ENCODE measurements around the gene PDGFRA.
"Not testable (repeated sequence)": the region's sequence is repeated elsewhere in the genome, so short reads cannot be mapped to it uniquely, and the experiment has no call there.

PDGFRA gene

DNA sequence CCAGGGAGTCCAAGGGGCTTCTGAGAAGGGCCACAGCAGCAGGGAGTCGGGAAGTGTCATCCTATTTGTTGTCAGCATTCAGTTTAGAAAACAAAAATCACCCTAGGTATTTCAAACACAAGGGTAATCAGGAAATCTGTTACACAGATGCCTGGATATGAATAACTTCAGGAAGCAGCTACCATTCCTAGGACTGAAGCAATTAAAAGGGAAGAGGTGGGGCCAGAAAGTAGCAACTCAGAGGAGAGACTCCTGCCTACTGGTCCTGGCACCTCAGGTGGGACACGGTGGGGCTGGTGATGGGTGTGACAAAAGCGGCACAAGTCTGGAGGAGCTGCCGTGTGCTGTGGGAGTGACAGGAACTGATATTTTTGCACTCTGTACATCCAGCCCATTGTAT is 107.9 kb downstream of the PDGFRA start:
- H2AFZ ChIP-seq: no peak overlapping the region
- no peak overlapping the region for H3K27ac ChIP-seq
- no peak overlapping the region for H3K4me3 ChIP-seq (ENCODE audit: low read depth, low read length)
- no peaks in the 10 kb centered on the region for H3K36me3 ChIP-seq (ENCODE audit: control insufficient read depth, insufficient read depth, low read length)
- no peak overlapping the region for H3K4me2 ChIP-seq (ENCODE audit: low read length)
- no peaks in the 10 kb centered on the region for H3K79me2 ChIP-seq
- no peaks in the 10 kb centered on the region for H3K4me1 ChIP-seq
- H3K9me3 ChIP-seq (ENCODE audit: control insufficient read depth, low read length): no peaks in the 10 kb centered on the region
- H3K9ac ChIP-seq: no peak overlapping the region
- H3K27me3 ChIP-seq (ENCODE audit: control insufficient read depth, insufficient read depth, low read length): no peaks in the 10 kb centered on the region
- no peak for TF ChIP-seq CTCF (IDR thresholded peaks at IDR 0.05)

- H3K4me2 ChIP-seq (ENCODE audit: low read length); H3K79me2 ChIP-seq; H3K36me3 ChIP-seq (ENCODE audit: control insufficient read depth, insufficient read depth, low read length); H3K4me1 ChIP-seq; H3K4me3 ChIP-seq (ENCODE audit: low read depth, low read length); H3K9me3 ChIP-seq (ENCODE audit: control insufficient read depth, low read length); H3K9ac ChIP-seq; H3K27me3 ChIP-seq (ENCODE audit: control insufficient read depth, insufficient read depth, low read length); H2AFZ ChIP-seq; H3K27ac ChIP-seq: not testable (repeated sequence)
Observed at GRCh38 chr4:54342067-54342466, 113.0 kb downstream of the PDGFRA start.

Data from parathyroid adenoma (tissue), 2 donors.